Breast epithelium (tissue), 4 donors: ENCODE measurements around the gene EXOSC7. TPM values are rescaled to one million over a fixed set of nuclear protein-coding genes. Genes with fewer than 3 reads are reported as not detected.

Experiments used
- DNase-seq, 2 donors: peaks; one replicate each; pipeline ENCODE4 v3.0.0-alpha.2; 2019; ENCODE audit warnings: low spot score in 2 of 2
- H3K27ac ChIP-seq, 2 donors: fragments of 200-600 bp; sonication (generic) in 1 of 2; one replicate each; pipeline ENCODE4 v1.5.1; 2016 to 2019; ENCODE audit warnings: mild to moderate bottlenecking in 1 of 2
- H3K27me3 ChIP-seq, 2 donors: fragments of 200-600 bp; sonication (generic) in 1 of 2; one replicate each; pipeline versions ENCODE4 v1.5.1 to v1.6.0; 2017 to 2019; ENCODE audit warnings: control low read depth in 1 of 2, mild to moderate bottlenecking in 1 of 2
- H3K36me3 ChIP-seq: fragments of 200-600 bp; one replicate; pipeline ENCODE4 v1.5.1; 2019
- H3K4me1 ChIP-seq, 2 donors: fragments of 200-600 bp; sonication (generic); one replicate each; pipeline ENCODE4 v1.5.1; 2016 to 2019; ENCODE audit warnings: control low read depth in 1 of 2
- H3K4me3 ChIP-seq, 3 donors: fragments of 200-600 bp; sonication (generic); 1 replicate in 2 of 3; 2 replicates in 1 of 3; pipeline ENCODE4 v1.5.1; 2016 to 2019; ENCODE audit warnings: mild to moderate bottlenecking in 3 of 3, moderate library complexity in 2 of 3
- H3K9me3 ChIP-seq, 2 donors: fragments of 200-600 bp; sonication (generic) in 1 of 2; one replicate each; pipeline ENCODE4 v1.5.1; 2016 to 2019; ENCODE audit warnings: control low read depth in 1 of 2
- CTCF ChIP-seq, 3 donors: fragments of 450-650 bp; IDR thresholded peaks; one replicate each; pipeline ENCODE4 v1.5.1; 2016 to 2017; ENCODE audit warnings: antibody characterized with exemption in 3 of 3, mild to moderate bottlenecking in 3 of 3, moderate library complexity in 3 of 3
- POLR2A ChIP-seq: fragments of 450-650 bp; IDR thresholded peaks from one replicate; pipeline ENCODE4 v1.6.1; 2016; ENCODE audit warnings: antibody characterized with exemption, mild to moderate bottlenecking, moderate library complexity
- POLR2AphosphoS5 ChIP-seq, 3 donors: sonication (generic); formaldehyde crosslinking; IDR thresholded peaks; one replicate each; pipeline ENCODE4 v1.6.1; 2017; ENCODE audit warnings: antibody characterized with exemption in 3 of 3
- intact Hi-C: fragments of 100-400 bp; cut with DNase I; formaldehyde crosslinking; loops from one replicate; pipeline ENCODE4 v1.15.1; 2023; ENCODE audit warnings: low total_unique reads
- total RNA-seq, 3 donors: library from RNA; depleted of rRNA; stranded (reverse); fragments of >200 nt; gene quantifications; one replicate each; pipeline ENCODE4 v1.1.0, GENCODE V29; 2016

Gene EXOSC7
- total RNA-seq, 3 donors from 2014 or later, result 39.0 to 54.9 (median 43.0) TPM

GRCh38 chr3:45008117-45008516 is 32.1 kb downstream of the EXOSC7 start:
- intact Hi-C loops, result no loop called here
- Histone ChIP-seq H3K9me3 (no peaks in the 10 kb centered on the region), H3K27ac (peak overlapping the region in 1 of 2 donors; percentile 61), H3K4me1 (peaks cover 0 to 12% of the 10 kb centered on the region in 2 donors), H3K27me3 (no peaks in the 10 kb centered on the region), H3K36me3 (no peaks in the 10 kb centered on the region), H3K4me3 (no peak overlapping the region)
- DNase-seq, result no peak
- TF ChIP-seq POLR2A (no peak), CTCF (IDR thresholded peaks at IDR 0.05) (no peak), POLR2AphosphoS5 (IDR thresholded peaks at IDR 0.05) (no peak)

GRCh38 chr3:45009868-45010267 is 33.8 kb downstream of the EXOSC7 start:
- Histone ChIP-seq H3K4me1 (peaks cover 0 to 12% of the 10 kb centered on the region in 2 donors), H3K27ac (peak overlapping the region in 1 of 2 donors; percentile 73), H3K36me3 (no peaks in the 10 kb centered on the region), H3K4me3 (no peak overlapping the region), H3K9me3 (no peaks in the 10 kb centered on the region), H3K27me3 (no peaks in the 10 kb centered on the region)
- no peak for TF ChIP-seq POLR2AphosphoS5 (IDR thresholded peaks at IDR 0.05)
- no peak for TF ChIP-seq POLR2A
- TF ChIP-seq CTCF (IDR thresholded peaks at IDR 0.05), result no peak
- no peak for DNase-seq
- intact Hi-C loops, result no loop called here

GRCh38 chr3:45010811-45011333 is 34.8 kb downstream of the EXOSC7 start:
- DNase-seq, result peak in 1 of 2 donors; percentile 73
- Histone ChIP-seq H3K36me3 (no peaks in the 10 kb centered on the region), H3K4me1 (peaks cover 0 to 12% of the 10 kb centered on the region in 2 donors), H3K27ac (peak overlapping the region; percentile 73 to 84), H3K4me3 (no peak overlapping the region), H3K27me3 (no peaks in the 10 kb centered on the region), H3K9me3 (no peaks in the 10 kb centered on the region)
- TF ChIP-seq CTCF (IDR thresholded peaks at IDR 0.05) (no peak), POLR2AphosphoS5 (IDR thresholded peaks at IDR 0.05) (no peak), POLR2A (no peak)
- intact Hi-C loops, result no loop called here

GRCh38 chr3:45011756-45012508 is 35.9 kb downstream of the EXOSC7 start:
- H3K4me3 ChIP-seq, result peak overlapping the region in 1 of 3 donors; percentile 23
- H3K27me3 ChIP-seq, result no peaks in the 10 kb centered on the region
- H3K9me3 ChIP-seq, result no peaks in the 10 kb centered on the region
- intact Hi-C loops, result no loop called here
- peak overlapping the region; percentile 65 to 84 for H3K27ac ChIP-seq
- peak in 1 of 2 donors; percentile 58 for DNase-seq
- no peaks in the 10 kb centered on the region for H3K36me3 ChIP-seq
- peak in 2 of 3 donors; percentile 16 to 70 for TF ChIP-seq POLR2AphosphoS5 (IDR thresholded peaks at IDR 0.05)
- no peak for TF ChIP-seq CTCF (IDR thresholded peaks at IDR 0.05)
- peaks cover 0 to 12% of the 10 kb centered on the region in 2 donors for H3K4me1 ChIP-seq

- no peak for TF ChIP-seq POLR2A
- TF ChIP-seq POLR2AphosphoS5 (IDR thresholded peaks at IDR 0.05), result no peak
- no peak for TF ChIP-seq CTCF (IDR thresholded peaks at IDR 0.05)
- H3K9me3 ChIP-seq, result no peaks in the 10 kb centered on the region
- DNase-seq, result no peak
- intact Hi-C loops, result no loop called here
- H3K27me3 ChIP-seq, result no peaks in the 10 kb centered on the region
- H3K4me1 ChIP-seq, result peaks cover 0 to 12% of the 10 kb centered on the region in 2 donors
- H3K36me3 ChIP-seq, result no peaks in the 10 kb centered on the region
- H3K4me3 ChIP-seq, result no peak overlapping the region
- H3K27ac ChIP-seq, result peak overlapping the region; percentile 65 to 84
Observed at GRCh38 chr3:45012577-45012976, 36.5 kb downstream of the EXOSC7 start.
